Left lobe of liver (tissue), 2 donors: Measurements from ENCODE around the gene UNC45A. TPM values are rescaled to one million over a fixed set of nuclear protein-coding genes. Genes with fewer than 3 reads are reported as not detected.
A peak's percentile ranks its signal among the peaks of the same experiment; 100 is the strongest.

Source experiments
- ATAC-seq: fragments of 200-7000 bp; cut with Tn5 transposase; one replicate; pipeline ENCODE4 v1.9.1; 2020; ENCODE audit warnings: mild to moderate bottlenecking, moderate library complexity
- DNase-seq: peaks from one replicate; pipeline ENCODE4 v3.0.0-alpha.2; 2020; ENCODE audit warnings: low spot score
- total RNA-seq: library from RNA; stranded (reverse); gene quantifications from one replicate; pipeline ENCODE4 v1.2.1, GENCODE V29; 2021
- donor health status: DM: no; HTN: no; CAD: no; lungs with moderate emphysema.
- donor health status: DM: no; HTN: yes; CAD: no.

UNC45A gene
- total RNA-seq, 1 donor from 2014 or later: 32.7 TPM

DNA sequence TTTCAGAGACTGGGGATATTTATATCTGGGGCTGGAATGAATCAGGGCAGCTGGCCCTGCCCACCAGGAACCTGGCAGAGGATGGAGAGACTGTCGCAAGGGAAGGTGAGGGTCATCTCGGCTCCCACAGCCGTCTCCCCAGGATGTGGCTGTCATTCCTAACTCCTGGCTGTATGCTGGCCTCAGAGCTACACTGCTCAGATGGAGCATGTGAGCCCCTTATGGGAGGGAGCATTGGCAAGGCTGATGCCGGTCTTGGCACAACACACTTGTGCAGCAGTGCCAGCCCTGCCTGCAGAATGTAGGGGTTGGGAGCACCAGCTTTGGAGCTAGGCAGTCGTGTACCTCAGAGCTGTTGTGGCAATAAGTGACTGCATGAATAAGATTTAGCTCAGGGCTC is 24.8 kb downstream of the UNC45A start:
- DNase-seq: no peak

DNA sequence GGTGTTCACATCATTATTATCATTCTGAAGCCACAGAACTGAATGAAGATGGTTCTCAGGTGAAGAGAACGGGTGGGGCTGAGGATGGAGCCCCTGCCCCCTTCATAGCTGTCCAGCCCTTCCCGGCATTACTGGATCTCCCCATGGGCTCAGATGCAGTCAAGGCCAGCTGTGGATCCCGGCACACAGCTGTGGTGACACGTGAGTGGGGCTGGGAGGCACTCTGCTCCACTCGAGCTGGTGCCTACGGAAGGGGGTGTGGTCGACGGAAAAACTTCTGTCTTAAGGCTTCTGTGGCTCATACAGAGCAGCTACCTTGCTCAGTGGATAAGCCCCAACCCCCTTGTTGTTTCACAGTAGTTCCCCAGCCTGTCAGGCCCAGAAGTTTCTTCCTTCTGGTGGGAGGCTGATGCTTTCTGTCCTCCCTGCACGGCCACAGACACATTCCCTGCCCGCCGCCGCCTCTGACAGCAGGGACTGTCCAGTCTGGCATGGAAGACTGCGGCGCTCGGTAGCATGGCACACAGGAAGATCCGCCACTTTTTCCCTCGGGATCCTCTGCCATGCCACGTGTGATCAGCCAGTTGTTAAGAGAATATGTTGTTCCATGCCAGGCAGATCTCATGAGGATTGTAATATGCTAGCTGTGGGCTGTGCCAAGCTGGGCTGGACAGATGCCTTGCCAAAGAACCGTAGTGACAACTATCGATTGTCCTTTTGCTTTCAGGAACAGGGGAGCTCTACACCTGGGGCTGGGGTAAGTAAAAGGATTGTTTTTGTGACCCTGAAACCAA is 25.4 kb downstream of the UNC45A start:
- DNase-seq (no peak), ATAC-seq (peak; percentile 49)

More for the DNA sequence above, 24.8 kb downstream of the UNC45A start:
- ATAC-seq: no peak

GRCh38 chr15:90962021-90962420 is 26.9 kb downstream of the UNC45A start:
- no peak for DNase-seq
- ATAC-seq: no peak

DNA sequence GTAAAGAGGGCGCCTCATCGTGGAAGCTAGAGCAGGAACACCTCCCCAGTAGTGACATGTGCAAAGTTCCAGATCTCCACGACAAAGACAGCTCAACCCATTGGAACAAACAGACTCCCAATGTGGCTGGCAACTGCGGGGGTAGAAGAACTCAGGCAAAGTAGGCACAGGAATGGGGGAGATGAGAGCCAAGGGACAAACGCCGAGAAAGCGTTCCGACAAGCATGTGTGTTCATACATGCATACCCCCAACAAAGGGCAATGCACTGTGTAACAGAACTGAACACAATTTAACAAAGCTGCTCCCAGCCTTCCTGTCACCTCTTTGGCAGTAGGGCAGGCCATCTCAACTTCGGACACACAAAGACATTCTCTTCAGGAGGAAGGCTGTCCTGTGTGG is 31.2 kb downstream of the UNC45A start:
- DNase-seq (no peak), ATAC-seq (no peak)

DNA sequence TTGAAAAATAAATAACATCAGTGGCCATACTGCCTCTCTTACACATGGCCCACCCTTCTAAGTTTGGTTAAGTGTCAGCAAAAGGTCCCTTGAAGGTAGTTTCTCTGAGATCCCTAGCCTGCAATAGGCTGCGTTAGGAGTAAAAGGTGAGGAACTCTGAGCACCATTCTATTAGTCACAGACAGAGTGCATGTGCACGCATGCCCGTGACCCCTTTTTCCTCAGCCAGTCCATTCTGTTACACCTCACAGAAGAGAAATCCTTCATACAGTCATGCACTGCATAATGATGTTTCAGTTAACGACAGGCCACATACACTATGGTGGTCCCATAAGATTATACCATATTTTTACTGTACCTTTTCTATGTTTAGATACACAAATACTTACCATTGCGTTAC is 32.1 kb downstream of the UNC45A start:
- ATAC-seq: no peak
- DNase-seq: no peak

DNA sequence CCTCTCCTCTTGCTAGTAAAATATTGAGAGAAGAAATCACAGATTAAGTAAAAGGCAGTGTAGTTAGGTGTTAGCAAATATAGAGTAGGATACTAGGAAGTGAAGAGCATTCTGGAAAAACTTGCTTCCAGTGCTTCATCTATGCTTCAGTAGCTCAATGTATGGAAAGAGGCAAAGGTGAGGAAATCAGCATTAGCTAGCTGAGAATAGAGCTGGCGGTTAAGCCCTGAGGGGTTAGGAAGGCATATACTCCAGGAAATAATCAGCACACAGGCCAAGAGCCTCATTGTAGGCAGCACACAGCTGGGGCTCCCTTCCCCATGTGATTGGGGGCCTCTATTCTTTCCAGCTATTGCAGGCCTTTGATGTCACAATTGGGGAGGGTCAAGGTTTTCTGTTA is 33.3 kb downstream of the UNC45A start:
- ATAC-seq: no peak

GRCh38 chr15:90970274-90970673 is 35.2 kb downstream of the UNC45A start:
- no peak for DNase-seq
- ATAC-seq: no peak

More for the DNA sequence above, 33.3 kb downstream of the UNC45A start:
- no peak for DNase-seq

GRCh38 chr15:90972133-90972532 is 37.0 kb downstream of the UNC45A start:
- DNase-seq (no peak), ATAC-seq (no peak)

DNA sequence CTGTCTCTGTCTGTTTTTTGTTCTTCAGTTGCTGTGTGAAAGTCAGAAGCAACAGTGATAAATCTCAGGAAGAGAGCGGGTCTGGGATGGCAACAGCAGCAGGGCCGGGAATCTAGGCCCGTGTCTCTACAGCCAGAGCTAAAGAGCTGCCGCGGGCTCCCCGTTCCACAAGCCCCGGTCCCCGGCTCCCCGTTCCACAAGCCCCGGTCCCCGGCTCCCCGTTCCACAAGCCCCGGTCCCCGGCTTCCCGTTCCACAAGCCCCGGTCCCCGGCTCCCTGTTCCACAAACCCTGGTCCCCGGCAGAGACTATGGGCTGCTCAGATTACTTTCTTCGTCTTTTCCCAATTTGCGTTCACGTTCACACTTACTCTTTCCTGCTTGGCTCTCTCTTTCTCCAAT is 39.1 kb downstream of the UNC45A start:
- DNase-seq: no peak
- ATAC-seq: no peak

- no peak for ATAC-seq
These were observed 44.5 kb downstream of the UNC45A start for GRCh38 chr15:90979582-90979981.

DNA sequence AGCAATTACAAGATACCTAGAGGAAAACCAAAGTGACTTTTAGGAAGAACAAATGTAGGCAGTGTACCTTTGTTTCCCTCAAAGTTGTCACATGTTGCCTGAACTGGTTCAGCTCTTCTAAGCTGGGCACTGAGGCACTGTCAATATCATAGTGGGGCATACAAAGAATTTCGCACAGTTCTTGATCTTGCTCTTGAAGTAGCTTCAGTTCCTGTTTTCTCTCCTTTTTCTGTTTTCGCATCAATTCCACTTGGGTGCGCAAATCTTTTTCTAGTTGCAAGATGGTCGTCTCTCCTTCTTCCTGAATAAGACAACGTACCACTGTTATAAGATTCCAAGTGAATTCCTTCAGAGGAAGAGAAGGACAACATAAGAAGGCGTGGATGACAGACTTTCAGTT is 46.6 kb downstream of the UNC45A start:
- no peak for ATAC-seq
- DNase-seq: no peak

More at GRCh38 chr15:90979582-90979981, 44.5 kb downstream of the UNC45A start:
- DNase-seq: no peak

DNA sequence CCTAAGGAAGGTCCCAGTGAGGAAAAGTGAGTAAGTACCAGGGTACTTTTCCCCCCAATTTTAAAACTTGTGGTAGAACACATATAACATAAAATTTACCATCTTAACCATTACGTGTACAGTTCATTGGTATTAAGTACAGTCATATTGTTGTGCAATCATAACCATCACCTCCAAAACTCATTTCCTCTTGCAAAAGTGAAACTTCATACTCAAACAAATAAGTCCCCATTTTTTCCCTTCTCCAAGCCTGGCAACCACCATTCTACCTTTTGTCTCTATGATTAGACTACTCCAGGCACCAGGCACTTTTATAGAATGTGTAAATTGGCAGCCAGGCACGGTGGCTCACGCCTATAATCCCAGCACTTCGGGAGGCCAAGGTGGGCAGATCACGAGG is 47.0 kb downstream of the UNC45A start:
- no peak for DNase-seq
- ATAC-seq: no peak

GRCh38 chr15:90986790-90987507 is 51.9 kb downstream of the UNC45A start:
- no peak for DNase-seq
- no peak for ATAC-seq

DNA sequence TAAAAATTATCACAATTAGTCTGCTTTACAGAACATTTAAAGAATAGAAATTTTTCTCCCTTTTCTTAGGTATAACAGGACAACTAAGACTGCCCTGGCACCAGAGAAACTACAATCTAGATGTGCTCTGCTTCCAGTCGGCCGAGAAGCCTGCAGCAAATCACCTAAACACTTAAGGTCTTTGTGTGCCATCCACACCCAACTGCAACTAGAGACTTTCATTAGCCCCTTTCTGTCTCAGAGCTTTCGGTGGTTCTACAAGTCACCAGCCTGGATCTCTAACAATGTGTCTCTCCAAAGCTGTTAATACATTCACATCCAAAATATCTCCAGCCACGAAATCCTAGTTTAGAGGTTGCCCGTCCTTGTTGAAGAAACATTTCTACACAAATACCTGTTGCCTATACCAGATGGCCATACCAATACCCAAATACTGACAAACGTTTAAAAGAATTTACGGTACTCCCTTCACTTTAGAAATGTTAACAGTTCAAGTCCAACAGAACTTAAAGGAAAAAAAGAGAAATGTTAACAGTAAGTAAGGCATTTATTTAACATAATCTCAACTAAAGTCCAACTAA is 52.6 kb downstream of the UNC45A start:
- ATAC-seq (no peak), DNase-seq (no peak)

DNA sequence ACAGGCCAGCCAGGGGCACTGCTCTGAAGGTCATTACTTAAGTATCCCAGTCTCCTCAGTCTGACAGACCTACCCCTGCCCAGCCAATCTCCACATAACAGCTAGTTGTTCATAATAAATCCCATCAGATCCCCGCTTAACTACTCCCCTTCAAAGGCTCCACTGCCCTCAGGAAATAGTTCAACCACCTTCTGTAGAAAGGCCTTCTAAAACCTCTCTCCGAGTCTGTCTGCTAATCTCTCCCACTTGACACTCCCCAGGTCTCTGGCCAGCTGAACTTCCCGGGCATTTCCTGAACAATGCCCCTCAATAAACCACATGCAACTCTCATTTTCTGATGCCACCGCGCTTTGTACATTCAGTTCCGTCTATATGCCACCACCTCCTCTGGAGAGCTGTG is 53.2 kb downstream of the UNC45A start:
- DNase-seq (no peak), ATAC-seq (no peak)

DNA sequence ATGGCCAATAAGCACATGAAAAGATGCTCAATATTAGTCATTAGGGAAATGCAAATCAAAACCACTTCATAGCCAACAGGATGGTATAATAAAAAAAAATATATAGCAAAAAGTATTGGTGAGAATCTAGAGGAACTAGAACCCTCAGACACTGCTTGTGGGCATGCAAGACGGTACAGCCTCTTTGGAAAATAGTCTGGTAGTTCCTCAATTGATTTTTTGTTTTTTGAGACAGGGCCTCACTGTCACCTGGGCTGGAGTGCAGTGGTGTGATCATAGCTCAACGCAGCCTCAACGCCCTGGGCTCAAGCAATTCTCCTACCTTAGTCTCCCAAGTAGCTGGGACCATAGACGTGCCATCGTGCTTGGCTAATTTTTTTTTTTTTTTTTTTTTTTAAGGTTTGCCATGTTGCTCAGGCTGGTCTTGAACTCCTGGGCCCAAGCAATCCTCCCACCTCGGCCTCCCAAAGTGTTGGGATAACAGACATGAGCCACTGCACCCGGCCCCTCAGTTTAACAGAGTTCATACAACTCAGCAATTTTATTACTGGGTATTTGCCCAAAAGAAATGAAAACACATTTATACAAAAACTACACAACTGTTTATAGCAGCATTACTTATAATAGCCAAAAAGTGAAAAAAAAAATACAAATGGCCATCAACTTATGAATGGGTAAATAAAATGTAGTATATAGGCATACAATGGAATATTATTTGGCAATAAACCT is 54.1 kb downstream of the UNC45A start:
- no peak for ATAC-seq
- DNase-seq: no peak

DNA sequence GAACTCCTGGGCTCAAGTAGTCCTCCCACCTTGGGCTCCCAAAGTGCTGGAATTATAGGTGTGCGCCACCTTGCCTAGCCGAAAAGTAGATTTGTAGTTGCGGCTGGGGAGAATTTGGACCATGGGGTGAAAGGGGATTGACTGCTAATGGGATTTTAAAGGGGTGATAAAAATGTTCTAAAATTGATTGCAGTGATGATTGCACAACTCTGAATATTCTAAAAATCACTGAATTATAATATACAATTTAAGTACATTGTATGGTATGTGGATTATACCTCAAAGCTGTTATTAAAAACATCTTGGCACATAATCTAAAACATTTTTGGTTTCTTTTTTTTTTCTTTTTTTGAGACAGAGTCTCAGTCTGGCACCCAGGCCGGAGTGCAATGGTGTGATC is 55.4 kb downstream of the UNC45A start:
- DNase-seq: no peak
- ATAC-seq: no peak

- DNase-seq (no peak), ATAC-seq (no peak)
These were observed 56.7 kb downstream of the UNC45A start for GRCh38 chr15:90991587-90992285.

DNA sequence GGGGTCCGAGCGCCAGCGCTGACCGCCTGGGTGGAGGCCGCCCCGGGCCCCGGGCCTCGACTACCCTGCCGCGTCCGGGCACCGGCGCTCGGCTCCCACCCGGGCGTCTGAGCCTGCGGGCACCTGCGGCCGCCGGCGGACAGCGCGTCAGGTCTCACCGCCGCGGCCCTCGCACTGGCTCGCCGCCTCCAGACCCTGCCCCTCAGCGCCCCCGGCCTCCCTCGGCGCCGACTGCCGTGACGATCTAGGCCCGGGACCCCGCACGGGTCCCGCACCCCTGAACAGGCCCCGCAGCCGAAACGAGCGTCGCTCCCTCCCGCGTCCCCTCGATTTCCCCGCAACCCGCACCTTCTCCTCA is 59.0 kb downstream of the UNC45A start:
- no peak for DNase-seq

DNA sequence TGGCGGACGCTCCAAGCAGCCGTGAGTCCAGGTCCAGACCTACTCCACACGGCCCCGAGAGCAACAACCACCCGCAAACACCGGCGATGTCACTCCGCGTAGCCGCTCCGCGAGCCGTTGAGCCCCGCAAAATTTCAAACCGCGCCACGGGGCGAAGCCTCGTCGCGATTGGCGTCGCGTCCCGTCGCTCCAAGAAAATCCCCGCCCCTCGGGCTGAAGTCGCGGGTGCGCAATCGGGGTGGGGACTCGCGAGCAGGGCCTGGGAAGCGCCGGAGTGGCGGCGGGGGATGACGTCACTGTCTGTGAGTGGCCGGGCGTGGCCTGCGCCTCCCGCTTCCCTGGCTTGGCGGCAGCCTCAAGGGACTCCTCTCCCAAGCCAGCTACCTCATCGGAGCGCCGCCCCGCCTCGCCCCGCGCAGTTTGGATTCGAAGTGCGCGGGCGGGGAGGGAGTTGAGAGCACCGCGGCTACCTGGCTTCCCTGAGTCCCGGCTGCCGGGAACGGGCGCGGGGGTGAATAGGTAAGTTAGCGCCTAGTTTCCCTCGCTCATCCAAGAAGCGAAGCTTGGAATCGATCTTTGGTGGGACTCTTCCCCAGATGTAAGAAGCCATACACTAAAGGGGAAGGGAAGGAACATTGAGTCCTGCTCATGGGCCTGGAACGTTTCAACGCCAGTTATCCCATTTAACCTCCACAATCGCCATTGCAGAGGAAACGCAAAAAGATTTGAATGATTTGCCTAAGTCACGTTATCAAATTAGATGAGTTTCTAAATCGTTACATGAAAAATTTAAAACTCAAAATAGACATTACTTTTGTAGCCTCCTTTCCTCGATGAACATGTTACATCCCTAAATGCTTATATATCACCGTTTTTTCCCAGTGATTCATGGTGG is 59.6 kb downstream of the UNC45A start, which contains the start of gene PRC1:
TSS of gene PRC1 (minus strand) at position 119 of the 895 bp plus-strand sequence. CDS start at position 1, 118 bp downstream.
- ATAC-seq (peak; percentile 99), DNase-seq (peak; percentile 98)

More for the DNA sequence above, 59.0 kb downstream of the UNC45A start:
- ATAC-seq: peak; percentile 38
